CD14-positive monocyte (primary cell): ENCODE results near the gene ZFYVE21. TPM values are rescaled to one million over a fixed set of nuclear protein-coding genes. Genes with fewer than 3 reads are reported as not detected.

Source experiments
- DNase-seq, 3 donors: peaks; one replicate each; pipeline ENCODE4 v3.0.0-alpha.2; 2011 to 2022
- H2AFZ ChIP-seq: 2 replicates; pipeline ENCODE4 v1.6.0; 2012; ENCODE audit warnings: mild to moderate bottlenecking, low read depth, low read length, inconsistent platforms; ENCODE audit not compliant: insufficient read depth, poor library complexity, severe bottlenecking
- H3K27ac ChIP-seq, 2 donors: 1 replicate in 1 of 2; 2 replicates in 1 of 2; pipeline ENCODE4 v1.5.1; 2012 to 2013; ENCODE audit warnings: low read length in 2 of 2, control low read depth in 1 of 2, inconsistent platforms in 1 of 2, low read depth in 1 of 2, mild to moderate bottlenecking in 1 of 2
- H3K27me3 ChIP-seq, 2 donors: one replicate each; pipeline versions ENCODE4 v1.6.0 to v1.6.1; 2011 to 2013; ENCODE audit warnings: low read length in 2 of 2; ENCODE audit not compliant: control insufficient read depth in 2 of 2, insufficient read depth in 2 of 2
- H3K36me3 ChIP-seq, 2 donors: replicated peaks in 1 of 2; 1 replicate in 1 of 2; 2 replicates in 1 of 2; pipeline versions ENCODE4 v1.5.1 to v1.6.1; 2012 to 2013; ENCODE audit warnings: low read length in 2 of 2, control low read depth in 1 of 2, inconsistent platforms in 1 of 2, mild to moderate bottlenecking in 1 of 2; ENCODE audit not compliant: insufficient read depth in 2 of 2, control insufficient read depth in 1 of 2
- H3K4me1 ChIP-seq, 2 donors: 1 replicate in 1 of 2; 2 replicates in 1 of 2; pipeline versions ENCODE4 v1.5.1 to v1.6.1; 2012 to 2013; ENCODE audit warnings: low read length in 2 of 2, control low read depth in 1 of 2, inconsistent platforms in 1 of 2, mild to moderate bottlenecking in 1 of 2, moderate library complexity in 1 of 2; ENCODE audit not compliant: insufficient read depth in 2 of 2, control insufficient read depth in 1 of 2
- H3K4me2 ChIP-seq: replicated peaks from 2 replicates; pipeline ENCODE3; 2012; ENCODE audit warnings: low read length, moderate library complexity, mild to moderate bottlenecking; ENCODE audit not compliant: poor library complexity, severe bottlenecking; ENCODE audit errors: extremely low read depth
- H3K4me3 ChIP-seq, 3 experiments: fragments of 200-600 bp in 1 of 3; sonication (generic) in 1 of 3; replicated peaks in 1 of 3; 1 replicate in 2 of 3; 2 replicates in 1 of 3; pipeline ENCODE4 v1.5.1; 2011 to 2013; ENCODE audit warnings: low read length in 3 of 3, mild to moderate bottlenecking in 3 of 3, control low read depth in 2 of 3, low read depth in 2 of 3, inconsistent platforms in 1 of 3, moderate library complexity in 1 of 3
- H3K79me2 ChIP-seq: 2 replicates; pipeline ENCODE4 v1.6.0; 2012; ENCODE audit warnings: mild to moderate bottlenecking, control low read depth, inconsistent platforms, low read length, moderate library complexity; ENCODE audit not compliant: insufficient read depth
- H3K9ac ChIP-seq: 2 replicates; pipeline ENCODE4 v1.6.0; 2017; ENCODE audit warnings: low read length, mild to moderate bottlenecking; ENCODE audit not compliant: insufficient read depth, poor library complexity, severe bottlenecking
- H3K9me3 ChIP-seq, 2 donors: replicated peaks in 1 of 2; 1 replicate in 1 of 2; 2 replicates in 1 of 2; pipeline versions ENCODE4 v1.5.1 to v1.6.1; 2012 to 2013; ENCODE audit warnings: low read length in 2 of 2, control low read depth in 1 of 2; ENCODE audit not compliant: control insufficient read depth in 1 of 2, insufficient read depth in 1 of 2
- H4K20me1 ChIP-seq: 2 replicates; pipeline ENCODE4 v1.6.0; 2012; ENCODE audit warnings: mild to moderate bottlenecking, low read length, control low read depth, moderate library complexity; ENCODE audit not compliant: insufficient read depth
- H3K27ac Mint-ChIP-seq, 7 donors: one replicate each; pipeline ENCODE4 v1.8.0; 2020; ENCODE audit warnings: mild to moderate bottlenecking in 7 of 7, mixed read lengths in 7 of 7, moderate library complexity in 6 of 7, inconsistent platforms in 2 of 7
- H3K27me3 Mint-ChIP-seq, 3 donors: one replicate each; pipeline ENCODE4 v1.8.0; 2021 to 2022; ENCODE audit warnings: low read depth in 3 of 3, mild to moderate bottlenecking in 3 of 3, mixed read lengths in 3 of 3, moderate library complexity in 3 of 3, inconsistent platforms in 1 of 3
- H3K36me3 Mint-ChIP-seq, 2 donors: one replicate each; pipeline ENCODE4 v1.8.0; 2020; ENCODE audit warnings: mixed read lengths in 2 of 2, inconsistent platforms in 1 of 2, mild to moderate bottlenecking in 1 of 2
- H3K4me1 Mint-ChIP-seq: one replicate; pipeline ENCODE4 v1.8.0; 2020; ENCODE audit warnings: mild to moderate bottlenecking, mixed read lengths
- H3K4me3 Mint-ChIP-seq, 2 donors: one replicate each; pipeline ENCODE4 v1.8.0; 2020; ENCODE audit warnings: mild to moderate bottlenecking in 2 of 2, mixed read lengths in 2 of 2, moderate library complexity in 1 of 2
- H3K9me3 Mint-ChIP-seq, 7 donors: one replicate each; pipeline ENCODE4 v1.8.0; 2020 to 2022; ENCODE audit warnings: mixed read lengths in 7 of 7, mild to moderate bottlenecking in 6 of 7, moderate library complexity in 6 of 7, inconsistent platforms in 2 of 7
- CTCF ChIP-seq: fragments of 200-600 bp; IDR thresholded peaks from one replicate; pipeline ENCODE4 v1.8.0; 2022; ENCODE audit warnings: antibody characterized with exemption, mild to moderate bottlenecking
- WGBS: methylation state at CpG from one replicate; pipeline ENCODE4 v1.1.5; 2013; ENCODE audit warnings: missing lambda C conversion rate; ENCODE audit not compliant: insufficient coverage; 5-methylcytosine and 5-hydroxymethylcytosine counted together
- intact Hi-C, 2 donors: fragments of 100-400 bp; cut with micrococcal nuclease; formaldehyde crosslinking; loops; one replicate each; pipeline versions ENCODE4 v1.15.0 to v1.15.1; 2023
- polyA plus RNA-seq, 3 donors: library from polyadenylated mRNA; depleted of rRNA in 1 of 3; unstranded in 2 of 3; stranded (reverse) in 1 of 3; fragments of 300-500 nt in 2 of 3; fragments of >200 nt in 1 of 3; fragmentation: Illumina TruSeq in 2 of 3; gene quantifications; 1 replicate in 2 of 3; 2 replicates in 1 of 3; pipeline ENCODE4 v1.2.3, GENCODE V29; 2012 to 2021

ZFYVE21 gene
- polyA plus RNA-seq, 3 donors, result 22.1 to 36.5 (median 33.1) TPM

- Histone ChIP-seq H3K9me3 (no peaks in the 10 kb centered on the region), H3K27ac (no peak overlapping the region), H3K4me3 (no peak overlapping the region), H2AFZ (no peak overlapping the region), H3K4me1 (no peaks in the 10 kb centered on the region), H3K27me3 (no peaks in the 10 kb centered on the region), H3K9ac (no peak overlapping the region), H4K20me1 (no peaks in the 10 kb centered on the region), H3K4me2 (no peak overlapping the region), H3K36me3 (peaks cover 38 to 44% of the 10 kb centered on the region in 2 donors), H3K79me2 (no peaks in the 10 kb centered on the region)
- Mint-ChIP-seq H3K9me3 (no peaks in the 10 kb centered on the region), H3K4me3 (no peak overlapping the region), H3K36me3 (peaks cover 32 to 54% of the 10 kb centered on the region in 2 donors), H3K27me3 (peaks cover 2 to 3% (median 2%) of the 10 kb centered on the region in 3 donors), H3K27ac (no peak overlapping the region), H3K4me1 (no peaks in the 10 kb centered on the region)
- no peak for DNase-seq
- 96% methylated on average over 6 of the region's 14 CpGs for WGBS
- no peak for TF ChIP-seq CTCF
- intact Hi-C loops, result no loop called here
Measured at GRCh38 chr14:103733651-103734050, 18.0 kb downstream of the ZFYVE21 start.

GRCh38 chr14:103734081-103734888 lies 18.7 kb downstream of the ZFYVE21 start:
- peaks cover 32 to 37% of the 10 kb centered on the region in 2 donors for H3K36me3 ChIP-seq
- no peak for TF ChIP-seq CTCF
- no peak overlapping the region for H3K27ac Mint-ChIP-seq

More at GRCh38 chr14:103734081-103734888, 18.7 kb downstream of the ZFYVE21 start:
- Mint-ChIP-seq H3K4me3 (no peak overlapping the region), H3K36me3 (peaks cover 26 to 48% of the 10 kb centered on the region in 2 donors), H3K9me3 (no peaks in the 10 kb centered on the region), H3K4me1 (no peaks in the 10 kb centered on the region), H3K27me3 (peaks cover 2 to 3% (median 3%) of the 10 kb centered on the region in 3 donors)
- Histone ChIP-seq H3K79me2 (no peaks in the 10 kb centered on the region), H3K27ac (no peak overlapping the region), H3K27me3 (no peaks in the 10 kb centered on the region), H3K9ac (no peak overlapping the region), H3K9me3 (no peaks in the 10 kb centered on the region), H3K4me1 (no peaks in the 10 kb centered on the region), H3K4me2 (no peak overlapping the region), H3K4me3 (no peak overlapping the region), H2AFZ (no peak overlapping the region), H4K20me1 (no peaks in the 10 kb centered on the region)
- no peak for DNase-seq
- intact Hi-C loops, result no loop called here
- WGBS, result 93% methylated on average over 21 of the region's 23 CpGs
